Limb (tissue), 2 donors: ENCODE measurements around the gene ASRGL1.

ENCODE experiments used
- DNase-seq, 2 donors: peaks; one replicate each; pipeline ENCODE4 v3.0.0-alpha.2; 2016; ENCODE audit errors: extremely low spot score in 2 of 2

The ASRGL1 gene

GRCh38 chr11:62392506-62392905, 55.3 kb downstream of the ASRGL1 start:
- no peak for DNase-seq

GRCh38 chr11:62393061-62393611, 55.9 kb downstream of the ASRGL1 start:
- no peak for DNase-seq

- DNase-seq = no peak
These were observed 56.5 kb downstream of the ASRGL1 start for GRCh38 chr11:62393735-62394134.

- DNase-seq = peak; percentile 85 to 94
These were observed 57.7 kb downstream of the ASRGL1 start for GRCh38 chr11:62394825-62395538.

- DNase-seq = no peak
These were observed 58.8 kb downstream of the ASRGL1 start for GRCh38 chr11:62395885-62396551.

- no peak for DNase-seq
These were observed 61.1 kb downstream of the ASRGL1 start for GRCh38 chr11:62398011-62398994.

- no peak for DNase-seq
These were observed 62.1 kb downstream of the ASRGL1 start for GRCh38 chr11:62399172-62399877.

GRCh38 chr11:62399878-62400266, 62.6 kb downstream of the ASRGL1 start:
- peak; percentile 76 to 77 for DNase-seq

GRCh38 chr11:62400281-62400680, 63.0 kb downstream of the ASRGL1 start:
- DNase-seq = no peak

- DNase-seq = peak; percentile 80 to 84
These were observed 63.5 kb downstream of the ASRGL1 start for GRCh38 chr11:62400760-62401159.

- DNase-seq = no peak
These were observed 64.1 kb downstream of the ASRGL1 start for GRCh38 chr11:62401356-62401755.

- no peak for DNase-seq
These were observed 64.6 kb downstream of the ASRGL1 start for GRCh38 chr11:62401811-62402210.

- no peak for DNase-seq
These were observed 65.1 kb downstream of the ASRGL1 start for GRCh38 chr11:62402226-62402959.

GRCh38 chr11:62402960-62403730, 65.9 kb downstream of the ASRGL1 start:
- no peak for DNase-seq

- DNase-seq = no peak
These were observed 67.2 kb downstream of the ASRGL1 start for GRCh38 chr11:62404435-62404834.

- no peak for DNase-seq
These were observed 67.7 kb downstream of the ASRGL1 start for GRCh38 chr11:62404901-62405300.

GRCh38 chr11:62406034-62406433, 68.8 kb downstream of the ASRGL1 start:
- no peak for DNase-seq

- no peak for DNase-seq
These were observed 72.6 kb downstream of the ASRGL1 start for GRCh38 chr11:62409831-62410230.

- DNase-seq = no peak
These were observed 73.7 kb downstream of the ASRGL1 start for GRCh38 chr11:62410972-62411371.

- no peak for DNase-seq
These were observed 74.3 kb downstream of the ASRGL1 start for GRCh38 chr11:62411524-62411923.
